AG04450 (cell line): Measurements from ENCODE around the gene WDR19. TPM values are rescaled to one million over a fixed set of nuclear protein-coding genes. Genes with fewer than 3 reads are reported as not detected.

Experiments used
- CTCF ChIA-PET: fragments of 300-600, 350-600 bp; formaldehyde crosslinking; extraction: SDS; loops from one replicate; lab custom pipeline; 2022; ENCODE audit warnings: antibody characterized with exemption, inconsistent platforms; lab: Charles Lee
- POLR2A ChIA-PET: fragments of 350-600 bp; formaldehyde crosslinking; extraction: SDS; loops from one replicate; lab custom pipeline; 2021; ENCODE audit warnings: antibody characterized with exemption, inconsistent platforms; lab: Yijun Ruan, JAX
- DNase-seq: peaks from one replicate; pipeline ENCODE4 v3.0.0-alpha.2; 2011; ENCODE audit warnings: low read depth, low spot score
- H3K27ac ChIP-seq: one replicate; pipeline ENCODE4 v1.5.1; 2012; ENCODE audit warnings: low read depth, low read length, control low read depth
- H3K27me3 ChIP-seq: one replicate; pipeline ENCODE4 v1.6.0; 2012; ENCODE audit warnings: low read length; ENCODE audit not compliant: control insufficient read depth, insufficient read depth
- H3K4me3 ChIP-seq: 2 replicates; pipeline ENCODE4 v1.5.1; 2011; ENCODE audit warnings: mild to moderate bottlenecking, low read depth, low read length, control low read depth
- H3K9me3 ChIP-seq: 2 replicates; pipeline ENCODE4 v1.5.1; 2012; ENCODE audit warnings: low read length; ENCODE audit not compliant: control insufficient read depth, insufficient read depth
- polyA plus RNA-seq: library from polyadenylated mRNA; depleted of rRNA; stranded (reverse); fragments of >200 nt; gene quantifications from 2 replicates; pipeline ENCODE4 v1.2.3, GENCODE V29; 2011; rRNA removed
- small RNA-seq: library from RNA; depleted of rRNA; stranded (forward); fragments of <200 nt; gene quantifications from one replicate; pipeline ENCODE3, GENCODE V24; 2012; ENCODE audit warnings: low read depth; ENCODE audit not compliant: insufficient read length
- TF ChIP-seq, protein P1 (sequence below): IDR thresholded peaks from 2 replicates; pipeline ENCODE4 v1.5.1; 2011; ENCODE audit warnings: low read depth, low read length, control low read depth, inconsistent platforms

Gene WDR19
- polyA plus RNA-seq, 1 experiment: 48.9 TPM

GRCh38 chr4:39326468-39326977 lies 144.2 kb downstream of the WDR19 start:
- no peak for DNase-seq

DNA sequence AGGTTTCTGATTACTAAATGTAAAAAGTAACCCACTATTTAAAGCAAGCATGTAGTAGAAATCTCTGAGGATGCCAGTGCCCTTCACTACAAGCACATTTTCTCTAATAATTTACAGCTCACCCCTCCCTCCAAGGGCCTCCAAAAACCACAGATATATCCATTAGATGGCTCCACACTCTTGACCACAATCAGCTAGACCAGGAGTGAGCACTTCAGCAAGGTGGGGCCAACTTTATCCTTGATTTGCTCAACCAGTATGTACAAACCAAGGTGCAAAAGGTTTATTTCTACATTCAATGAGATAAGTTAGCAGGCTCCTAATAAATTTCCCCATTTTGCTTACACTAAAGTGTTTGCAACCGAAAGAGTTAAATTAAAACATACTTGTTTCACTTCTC lies 148.0 kb downstream of the WDR19 start:
- ChIA-PET CTCF (no interaction called here), POLR2A (no interaction called here)
- Histone ChIP-seq H3K9me3 (no peaks in the 10 kb centered on the region), H3K4me3 (no peak overlapping the region), H3K27me3 (no peaks in the 10 kb centered on the region), H3K27ac (no peak overlapping the region)
- TF ChIP-seq, protein P1, sequence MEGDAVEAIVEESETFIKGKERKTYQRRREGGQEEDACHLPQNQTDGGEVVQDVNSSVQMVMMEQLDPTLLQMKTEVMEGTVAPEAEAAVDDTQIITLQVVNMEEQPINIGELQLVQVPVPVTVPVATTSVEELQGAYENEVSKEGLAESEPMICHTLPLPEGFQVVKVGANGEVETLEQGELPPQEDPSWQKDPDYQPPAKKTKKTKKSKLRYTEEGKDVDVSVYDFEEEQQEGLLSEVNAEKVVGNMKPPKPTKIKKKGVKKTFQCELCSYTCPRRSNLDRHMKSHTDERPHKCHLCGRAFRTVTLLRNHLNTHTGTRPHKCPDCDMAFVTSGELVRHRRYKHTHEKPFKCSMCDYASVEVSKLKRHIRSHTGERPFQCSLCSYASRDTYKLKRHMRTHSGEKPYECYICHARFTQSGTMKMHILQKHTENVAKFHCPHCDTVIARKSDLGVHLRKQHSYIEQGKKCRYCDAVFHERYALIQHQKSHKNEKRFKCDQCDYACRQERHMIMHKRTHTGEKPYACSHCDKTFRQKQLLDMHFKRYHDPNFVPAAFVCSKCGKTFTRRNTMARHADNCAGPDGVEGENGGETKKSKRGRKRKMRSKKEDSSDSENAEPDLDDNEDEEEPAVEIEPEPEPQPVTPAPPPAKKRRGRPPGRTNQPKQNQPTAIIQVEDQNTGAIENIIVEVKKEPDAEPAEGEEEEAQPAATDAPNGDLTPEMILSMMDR: no peak
- DNase-seq: no peak

More at GRCh38 chr4:39326468-39326977, 144.2 kb downstream of the WDR19 start:
- ChIA-PET POLR2A (no interaction called here), CTCF (no interaction called here)
- Histone ChIP-seq H3K27me3 (no peaks in the 10 kb centered on the region), H3K4me3 (no peak overlapping the region), H3K9me3 (no peaks in the 10 kb centered on the region), H3K27ac (no peak overlapping the region)
- TF ChIP-seq, protein P1: no peak

DNA sequence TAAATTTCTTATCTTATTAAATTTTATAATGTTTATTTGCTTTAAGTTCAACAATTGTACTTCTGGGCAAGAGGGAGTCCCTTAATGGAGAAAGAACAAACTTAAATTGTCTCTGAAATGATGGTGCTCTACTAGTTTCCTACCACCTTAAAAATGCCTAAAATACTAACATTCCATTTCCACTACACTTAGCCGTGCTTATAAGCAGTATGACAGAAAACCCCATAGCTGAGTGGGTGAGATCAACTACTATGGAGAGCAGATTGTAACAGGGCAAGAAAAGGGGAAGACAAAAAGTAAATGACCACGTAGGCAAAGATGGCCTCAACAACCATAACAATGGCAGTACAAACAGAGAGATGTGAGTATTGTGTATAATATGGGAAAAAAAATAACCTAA lies 148.9 kb downstream of the WDR19 start:
- Histone ChIP-seq H3K9me3 (no peaks in the 10 kb centered on the region), H3K4me3 (no peak overlapping the region), H3K27me3 (no peaks in the 10 kb centered on the region), H3K27ac (no peak overlapping the region)
- CTCF ChIA-PET: no interaction called here
- DNase-seq: no peak
- TF ChIP-seq, protein P1: no peak
- POLR2A ChIA-PET: no interaction called here

Small RNAs within 50 kb of the gene (small RNA-seq; reads per million reads assigned to genes)
- gene RNU6-32P: not detected

Other genes with a start within 250 kb of the WDR19 start
- 1.8 and 2.3 TPM in 2 replicates for gene TMEM156, start 150.1 kb upstream of the WDR19 start, polyA plus RNA-seq
- gene KLHL5, start 120.3 kb upstream of the WDR19 start, polyA plus RNA-seq: 155 and 184 TPM in 2 replicates
- gene RFC1, start 183.8 kb downstream of the WDR19 start, polyA plus RNA-seq: 25.2 and 35.7 TPM in 2 replicates
- gene KLB, start 224.4 kb downstream of the WDR19 start, polyA plus RNA-seq: not detected in 2 replicates